Inflammatory macrophage (primary cell): ENCODE results near the gene SH3RF1.
"Not testable (repeated sequence)": the region's sequence is repeated elsewhere in the genome, so short reads cannot be mapped to it uniquely, and the experiment has no call there.

ENCODE experiments used
- DNase-seq, 2 donors: peaks; one replicate each; pipeline ENCODE4 v3.0.0-alpha.2; 2020 to 2022

SH3RF1 gene

GRCh38 chr4:169200361-169201030 is 70.3 kb downstream of the SH3RF1 start:
- DNase-seq: no peak

- DNase-seq: no peak
Observed at GRCh38 chr4:169199184-169199583, 71.6 kb downstream of the SH3RF1 start.

GRCh38 chr4:169198167-169198566 is 72.6 kb downstream of the SH3RF1 start:
- no peak for DNase-seq

GRCh38 chr4:169197206-169197605 is 73.5 kb downstream of the SH3RF1 start:
- not testable (repeated sequence) for DNase-seq

- DNase-seq: no peak
Observed at GRCh38 chr4:169195032-169195431, 75.7 kb downstream of the SH3RF1 start.

GRCh38 chr4:169189968-169190367 is 80.8 kb downstream of the SH3RF1 start:
- DNase-seq: not testable (repeated sequence)

- no peak for DNase-seq
Observed at GRCh38 chr4:169189372-169189771, 81.4 kb downstream of the SH3RF1 start.

GRCh38 chr4:169188204-169188603 is 82.6 kb downstream of the SH3RF1 start:
- DNase-seq: no peak

GRCh38 chr4:169185133-169185956 is 85.4 kb downstream of the SH3RF1 start:
- no peak for DNase-seq

GRCh38 chr4:169184686-169185085 is 86.1 kb downstream of the SH3RF1 start:
- no peak for DNase-seq

- no peak for DNase-seq
Observed at GRCh38 chr4:169184236-169184635, 86.5 kb downstream of the SH3RF1 start.

GRCh38 chr4:169183581-169183980 is 87.2 kb downstream of the SH3RF1 start:
- no peak for DNase-seq

- no peak for DNase-seq
Observed at GRCh38 chr4:169179609-169180521, 90.9 kb downstream of the SH3RF1 start.

GRCh38 chr4:169178092-169178491 is 92.7 kb downstream of the SH3RF1 start:
- DNase-seq: not testable (repeated sequence)

- no peak for DNase-seq
Observed at GRCh38 chr4:169175476-169175875, 95.3 kb downstream of the SH3RF1 start.

- DNase-seq: no peak
Observed at GRCh38 chr4:169175035-169175434, 95.7 kb downstream of the SH3RF1 start.

- no peak for DNase-seq
Observed at GRCh38 chr4:169174247-169174646, 96.5 kb downstream of the SH3RF1 start.

GRCh38 chr4:169167957-169168858 is 102.5 kb downstream of the SH3RF1 start:
- DNase-seq: no peak

GRCh38 chr4:169164669-169165415 is 105.9 kb downstream of the SH3RF1 start:
- DNase-seq: no peak

- no peak for DNase-seq
Observed at GRCh38 chr4:169163947-169164668, 106.6 kb downstream of the SH3RF1 start.
